Brain microvascular endothelial cell (primary cell): ENCODE results near the gene MON2.

Source experiments
- DNase-seq: peaks from one replicate; pipeline ENCODE4 v3.0.0-alpha.2; 2020
- H3K27ac ChIP-seq: fragments of 250-450 bp; sonication (Bioruptor Pico); 2 replicates; pipeline ENCODE4 v1.5.1; 2020; ENCODE audit warnings: mild to moderate bottlenecking, moderate library complexity
- H3K27me3 ChIP-seq: fragments of 250-450 bp; sonication (Bioruptor Pico); replicated peaks from 2 replicates; pipeline ENCODE4 v1.5.1; 2020; ENCODE audit warnings: mild to moderate bottlenecking
- H3K36me3 ChIP-seq: fragments of 250-450 bp; sonication (Bioruptor Pico); replicated peaks from 2 replicates; pipeline ENCODE4 v1.5.1; 2020; ENCODE audit warnings: mild to moderate bottlenecking
- H3K4me3 ChIP-seq: 2 replicates; pipeline ENCODE4 v1.5.1; 2011; ENCODE audit warnings: low read depth, mild to moderate bottlenecking, control low read depth, low read length, moderate library complexity
- CTCF ChIP-seq: IDR thresholded peaks from 2 replicates; pipeline ENCODE4 v1.5.1; 2011; ENCODE audit warnings: low read depth, mild to moderate bottlenecking, moderate library complexity, low read length, control low read depth, inconsistent platforms; ENCODE audit errors: missing control alignments
- in situ Hi-C: cut with HindIII; loops from 2 replicates; pipeline ENCODE4 v1.10.0; 2017; ENCODE audit warnings: low sequenced_read_pairs, low pct_ligation_motif_present

MON2 gene

GRCh38 chr12:62647586-62647985 lies 181.0 kb downstream of the MON2 start:
- Histone ChIP-seq H3K4me3 (no peak overlapping the region), H3K27ac (no peak overlapping the region), H3K36me3 (no peaks in the 10 kb centered on the region), H3K27me3 (no peaks in the 10 kb centered on the region)
- TF ChIP-seq CTCF, result no peak
- DNase-seq, result no peak
- in situ Hi-C loops, result no loop called here

DNA sequence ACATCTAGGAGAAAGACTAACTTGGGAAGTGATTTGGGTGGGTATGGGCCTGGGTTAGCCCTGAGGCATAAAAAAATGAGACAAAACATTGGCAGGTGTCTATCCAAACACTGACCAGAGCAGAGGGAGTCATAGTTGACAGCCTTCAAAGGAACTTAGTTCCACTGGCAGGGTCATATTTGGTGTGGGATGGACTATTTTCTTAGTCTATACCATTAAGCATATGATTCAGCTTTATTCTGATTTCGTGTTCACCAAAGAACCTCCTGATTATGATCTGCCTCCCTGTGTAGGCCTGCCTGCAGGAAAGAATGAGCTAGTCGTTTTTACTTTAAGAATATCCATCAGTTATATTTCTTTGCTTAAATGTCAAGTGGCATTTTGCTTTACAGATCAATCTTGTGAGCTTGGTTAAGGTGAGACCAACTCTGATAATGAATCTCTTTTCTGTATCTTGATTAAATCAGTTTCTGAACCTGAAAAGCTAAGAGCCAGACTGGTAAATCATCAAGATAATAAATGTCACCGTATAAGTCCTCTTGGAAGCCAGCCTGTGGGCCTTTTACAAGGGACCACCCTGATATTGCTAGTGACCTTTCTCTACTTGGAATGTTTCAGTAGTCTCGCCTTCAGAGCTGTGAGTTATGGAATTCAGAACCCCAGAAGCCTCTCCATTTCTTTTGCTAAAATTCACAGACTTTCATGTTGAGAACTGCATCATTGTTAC lies 182.9 kb downstream of the MON2 start:
- DNase-seq, result no peak
- H3K36me3 ChIP-seq, result no peaks in the 10 kb centered on the region
- in situ Hi-C loops, result no loop called here
- H3K4me3 ChIP-seq, result no peak overlapping the region
- H3K27me3 ChIP-seq, result no peaks in the 10 kb centered on the region
- no peak for TF ChIP-seq CTCF
- no peak overlapping the region for H3K27ac ChIP-seq
